ENCODE measurements around the gene RIC1. TPM values are rescaled to one million over a fixed set of nuclear protein-coding genes. Genes with fewer than 3 reads are reported as not detected.

Gene RIC1
- total and polyA plus RNA-seq, 2 donors (not counting 1 experiment from before 2014, with no cell fraction given) = 38.9 to 43.1 TPM

DNA sequence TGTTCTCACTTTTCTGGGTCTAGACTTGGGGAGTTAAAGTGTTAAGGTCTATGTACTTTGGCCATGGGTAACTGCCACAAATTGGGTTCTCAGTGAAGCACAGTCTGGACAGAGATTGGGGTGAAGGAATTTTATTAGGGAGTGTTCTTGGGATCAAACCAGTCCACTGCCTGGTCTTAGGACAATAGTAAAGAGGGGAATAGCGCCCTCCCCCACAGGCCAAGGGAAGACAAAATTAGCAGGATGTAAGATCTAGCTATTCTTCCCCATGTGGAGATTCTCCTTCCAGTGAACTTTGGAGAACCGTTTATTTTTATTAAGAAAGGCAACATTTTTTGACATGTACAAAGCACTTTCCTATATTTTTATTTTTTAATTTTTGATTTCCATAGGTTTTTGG, 18.4 kb upstream of the RIC1 start:
- Histone ChIP-seq H3K27ac (ENCODE audit: insufficient read depth, low read length) (no peak overlapping the region), H3K4me1 (ENCODE audit: control insufficient read depth, extremely low read depth, insufficient read depth, low read length) (no peaks in the 10 kb centered on the region), H3K4me3 (replicated peaks in 1 of 4; ENCODE audit: control extremely low read depth in 1 of 4, insufficient read depth in 1 of 4, low read depth in 3 of 4, low read length in 4 of 4) (no peak overlapping the region), H3K9ac (ENCODE audit: insufficient read depth, low read length) (no peak overlapping the region), H3K79me2 (ENCODE audit: control insufficient read depth, insufficient read depth, low read length) (no peaks in the 10 kb centered on the region), H3K9me3 (ENCODE audit: control insufficient read depth, insufficient read depth, low read depth, low read length) (no peaks in the 10 kb centered on the region), H4K20me1 (ENCODE audit: control insufficient read depth, extremely low read depth, insufficient read depth, low read length) (no peaks in the 10 kb centered on the region), H3K36me3 (ENCODE audit: control insufficient read depth, insufficient read depth, low read length) (no peaks in the 10 kb centered on the region), H3K4me2 (ENCODE audit: extremely low read depth, insufficient read depth, low read length) (no peak overlapping the region), H2AFZ (ENCODE audit: low read length) (no peak overlapping the region), H3K27me3 (ENCODE audit: control insufficient read depth, insufficient read depth, low read length) (no peaks in the 10 kb centered on the region)
- TF ChIP-seq EZH2 (IDR thresholded peaks at IDR 0.05; ENCODE audit: low read length, missing control alignments) (no peak), CTCF (conservative IDR thresholded peaks at IDR 0.05 in 1 of 2, IDR thresholded peaks at IDR 0.05 in 1 of 2; ENCODE audit: low read depth in 1 of 2, low read length in 2 of 2) (no peak)
- DNase-seq (ENCODE audit: low read depth in 2 of 2) = no peak

GRCh38 chr9:5611321-5612184, 17.4 kb upstream of the RIC1 start:
- Histone ChIP-seq H3K4me2 (ENCODE audit: extremely low read depth, insufficient read depth, low read length) (no peak overlapping the region), H3K36me3 (ENCODE audit: control insufficient read depth, insufficient read depth, low read length) (no peaks in the 10 kb centered on the region), H4K20me1 (ENCODE audit: control insufficient read depth, extremely low read depth, insufficient read depth, low read length) (no peaks in the 10 kb centered on the region), H2AFZ (ENCODE audit: low read length) (no peak overlapping the region), H3K27ac (ENCODE audit: insufficient read depth, low read length) (no peak overlapping the region), H3K4me1 (ENCODE audit: control insufficient read depth, extremely low read depth, insufficient read depth, low read length) (no peaks in the 10 kb centered on the region), H3K4me3 (replicated peaks in 1 of 4; ENCODE audit: control extremely low read depth in 1 of 4, insufficient read depth in 1 of 4, low read depth in 3 of 4, low read length in 4 of 4) (no peak overlapping the region), H3K9ac (ENCODE audit: insufficient read depth, low read length) (no peak overlapping the region), H3K79me2 (ENCODE audit: control insufficient read depth, insufficient read depth, low read length) (no peaks in the 10 kb centered on the region), H3K27me3 (ENCODE audit: control insufficient read depth, insufficient read depth, low read length) (no peaks in the 10 kb centered on the region), H3K9me3 (ENCODE audit: control insufficient read depth, insufficient read depth, low read depth, low read length) (no peaks in the 10 kb centered on the region)
- no peak for TF ChIP-seq CTCF (conservative IDR thresholded peaks at IDR 0.05 in 1 of 2, IDR thresholded peaks at IDR 0.05 in 1 of 2; ENCODE audit: low read depth in 1 of 2, low read length in 2 of 2)
- no peak for TF ChIP-seq EZH2 (IDR thresholded peaks at IDR 0.05; ENCODE audit: low read length, missing control alignments)
- DNase-seq (ENCODE audit: low read depth in 2 of 2) = peak in 1 of 2 donors; percentile 40

GRCh38 chr9:5612185-5612530, 16.7 kb upstream of the RIC1 start:
- H3K79me2 ChIP-seq (ENCODE audit: control insufficient read depth, insufficient read depth, low read length) = no peaks in the 10 kb centered on the region
- H3K27me3 ChIP-seq (ENCODE audit: control insufficient read depth, insufficient read depth, low read length) = no peaks in the 10 kb centered on the region
- TF ChIP-seq CTCF (conservative IDR thresholded peaks at IDR 0.05 in 1 of 2, IDR thresholded peaks at IDR 0.05 in 1 of 2; ENCODE audit: low read depth in 1 of 2, low read length in 2 of 2) (no peak), EZH2 (IDR thresholded peaks at IDR 0.05; ENCODE audit: low read length, missing control alignments) (no peak)
- DNase-seq (ENCODE audit: low read depth in 2 of 2) = no peak
- H3K4me1 ChIP-seq (ENCODE audit: control insufficient read depth, extremely low read depth, insufficient read depth, low read length) = no peaks in the 10 kb centered on the region
- H2AFZ ChIP-seq (ENCODE audit: low read length) = no peak overlapping the region
- H4K20me1 ChIP-seq (ENCODE audit: control insufficient read depth, extremely low read depth, insufficient read depth, low read length) = no peaks in the 10 kb centered on the region
- no peak overlapping the region for H3K4me2 ChIP-seq (ENCODE audit: extremely low read depth, insufficient read depth, low read length)
- H3K4me3 ChIP-seq (replicated peaks in 1 of 4; ENCODE audit: control extremely low read depth in 1 of 4, insufficient read depth in 1 of 4, low read depth in 3 of 4, low read length in 4 of 4) = no peak overlapping the region
- no peaks in the 10 kb centered on the region for H3K9me3 ChIP-seq (ENCODE audit: control insufficient read depth, insufficient read depth, low read depth, low read length)
- no peak overlapping the region for H3K9ac ChIP-seq (ENCODE audit: insufficient read depth, low read length)
- no peaks in the 10 kb centered on the region for H3K36me3 ChIP-seq (ENCODE audit: control insufficient read depth, insufficient read depth, low read length)
- H3K27ac ChIP-seq (ENCODE audit: insufficient read depth, low read length) = no peak overlapping the region
